ENCODE measurements around the gene IFT22. TPM values are rescaled to one million over a fixed set of nuclear protein-coding genes. Genes with fewer than 3 reads are reported as not detected.

IFT22 gene
- total RNA-seq (2022; extraction: Qiagen RNA extraction), result 51.3 to 56.0 TPM (median 53.1 TPM) in 5 replicates

DNA sequence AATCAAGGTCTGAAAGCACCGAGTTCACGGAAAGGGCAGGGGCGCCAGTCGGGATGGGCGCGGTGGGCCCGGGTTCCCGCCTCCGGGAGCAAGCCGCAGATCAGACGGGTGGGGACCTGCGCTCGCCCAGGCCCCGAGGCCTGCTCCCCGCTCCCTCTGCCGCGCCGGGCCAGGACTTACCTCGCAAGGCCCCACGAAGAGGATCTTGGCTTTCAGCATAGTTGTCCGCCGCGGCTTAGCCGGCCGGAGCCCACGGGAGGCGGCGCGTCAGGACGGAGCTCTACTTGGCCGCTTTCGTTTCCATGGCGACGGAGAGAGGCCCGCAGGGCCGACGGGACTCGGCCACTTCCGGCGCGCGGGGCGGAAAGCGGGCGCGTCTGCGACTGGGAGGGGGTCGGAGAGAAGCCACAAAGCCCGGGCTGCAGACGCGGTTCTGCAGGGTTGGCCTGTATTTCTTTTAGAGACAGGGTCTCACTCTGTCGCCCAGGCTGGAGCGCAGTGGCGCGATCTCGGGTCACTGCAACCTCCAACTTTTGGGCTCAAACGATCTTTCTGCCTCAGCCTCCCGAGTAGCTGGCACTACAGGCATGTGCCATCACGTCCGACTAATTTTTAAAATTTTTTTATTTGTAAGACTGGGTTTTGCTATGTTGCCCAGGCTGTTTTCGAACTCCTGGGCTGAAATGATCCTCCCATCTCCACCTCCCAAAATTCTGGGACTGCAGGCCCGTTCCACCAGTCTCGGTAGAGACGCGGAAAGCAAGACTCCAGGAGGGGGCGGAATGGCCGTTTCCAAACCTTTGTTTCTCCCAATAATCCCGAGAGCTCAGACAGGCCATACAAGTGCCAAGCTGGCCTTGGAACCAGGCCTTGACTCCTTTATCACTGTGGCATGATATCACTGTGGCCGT, at the start of gene IFT22:
TSS of gene IFT22 (minus strand) at position 322 of the 911 bp plus-strand sequence. CDS start at position 219, 103 bp downstream.

DNA sequence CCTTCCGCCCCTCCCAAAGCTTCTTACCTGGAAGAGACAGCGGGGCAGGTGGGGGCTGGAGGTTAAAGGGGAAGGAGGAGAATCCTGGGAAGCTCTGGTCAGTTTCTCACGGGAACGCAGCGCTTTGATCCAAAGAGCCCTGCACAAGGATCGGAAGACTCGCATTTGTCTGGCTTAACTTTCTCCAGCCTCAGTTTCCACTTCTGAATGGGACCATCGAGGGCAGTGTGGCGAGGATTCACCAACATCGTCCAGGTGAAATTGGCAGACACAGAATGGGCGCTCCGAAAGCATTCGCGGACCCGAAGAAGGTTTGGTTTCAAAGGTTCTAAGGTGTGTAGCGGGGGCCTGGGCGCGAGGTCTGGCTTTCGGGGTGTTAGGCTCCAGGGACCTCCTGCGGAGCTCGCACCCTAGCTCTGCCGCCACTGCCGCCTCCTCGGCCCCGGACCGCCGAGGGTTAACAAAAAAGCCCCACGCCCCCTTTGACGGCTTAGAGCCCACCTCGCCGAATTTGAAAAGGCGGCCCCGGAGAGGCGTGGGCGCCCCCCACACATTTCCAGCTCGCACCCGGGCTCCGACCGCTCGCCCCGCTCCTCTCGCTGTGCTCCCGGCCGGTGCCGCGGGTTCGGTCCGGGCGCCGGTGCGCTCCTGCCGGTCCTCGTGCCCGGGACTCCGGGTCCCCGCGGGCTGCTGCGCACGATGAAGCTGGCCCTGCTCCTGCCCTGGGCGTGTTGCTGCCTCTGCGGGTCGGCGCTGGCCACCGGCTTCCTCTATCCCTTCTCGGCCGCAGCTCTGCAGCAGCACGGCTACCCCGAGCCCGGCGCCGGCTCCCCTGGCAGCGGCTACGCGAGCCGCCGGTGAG, 41.0 kb upstream of the IFT22 start, which contains the start of gene COL26A1:
TSS of gene COL26A1 (plus strand) at position 542 of the 862 bp plus-strand sequence. CDS start at position 700, 158 bp downstream.

Other genes starting within 250 kb of the IFT22 start
- 10.5 to 17.1 TPM (median 13.2 TPM) in 5 replicates for gene TRIM56, start 236.3 kb downstream of the IFT22 start, total RNA-seq (2022; extraction: Qiagen RNA extraction)
- 1,598 to 2,064 TPM (median 1,785 TPM) in 5 replicates for gene SERPINE1, start 194.7 kb downstream of the IFT22 start, total RNA-seq (2022; extraction: Qiagen RNA extraction)
- gene AP1S1, start 167.3 kb downstream of the IFT22 start, total RNA-seq (2022; extraction: Qiagen RNA extraction), result 143 to 165 TPM (median 150 TPM) in 5 replicates
- gene VGF, start 156.2 kb downstream of the IFT22 start, total RNA-seq (2022; extraction: Qiagen RNA extraction), result 10.8 to 26.3 TPM (median 18.0 TPM) in 5 replicates
- 0.15 to 0.20 TPM (median 0.15 TPM) in 5 replicates for gene NAT16, start 141.5 kb downstream of the IFT22 start, total RNA-seq (2022; extraction: Qiagen RNA extraction)
- not detected in 5 replicates for gene MOGAT3, start 120.8 kb downstream of the IFT22 start, total RNA-seq (2022; extraction: Qiagen RNA extraction)
- 66.9 to 85.1 TPM (median 83.1 TPM) in 5 replicates for gene PLOD3, start 104.2 kb downstream of the IFT22 start, total RNA-seq (2022; extraction: Qiagen RNA extraction)
- 71.7 to 101 TPM (median 92.8 TPM) in 5 replicates for gene ZNHIT1, start 103.6 kb downstream of the IFT22 start, total RNA-seq (2022; extraction: Qiagen RNA extraction)
- 7.3 to 13.9 TPM (median 11.1 TPM) in 5 replicates for gene CLDN15, start 84.0 kb downstream of the IFT22 start, total RNA-seq (2022; extraction: Qiagen RNA extraction)
- 124 to 154 TPM (median 140 TPM) in 5 replicates for gene FIS1, start 76.7 kb downstream of the IFT22 start, total RNA-seq (2022; extraction: Qiagen RNA extraction)
- 0.32 to 0.78 TPM (median 0.51 TPM) in 5 replicates for gene COL26A1, start 41.1 kb upstream of the IFT22 start, total RNA-seq (2022; extraction: Qiagen RNA extraction)